Heart left ventricle (tissue), 13 donors: ENCODE results near the gene TMEM217.

Source experiments
- POLR2A ChIP-seq, 2 donors: fragments of 450-650 bp; IDR thresholded peaks; one replicate each; pipeline ENCODE4 v1.6.1; 2017; ENCODE audit warnings: antibody characterized with exemption in 2 of 2, mild to moderate bottlenecking in 2 of 2, moderate library complexity in 2 of 2
- TF ChIP-seq, protein P1 (sequence below), 12 donors: fragments of 200-600 bp; sonication (generic) in 4 of 12; IDR thresholded peaks; one replicate each; pipeline versions ENCODE4 v1.5.0 to v1.8.0; 2018 to 2022; ENCODE audit warnings: antibody characterized with exemption in 12 of 12, mild to moderate bottlenecking in 5 of 12
- donor health status: ischemic (EF 13 %, LVEDD 7.1; RV severe dilation, severe dysfunction).
- donor health status: DM: no; HTN: yes; CAD: no.
- donor health status: DM: no; HTN: no; CAD: no.
- donor health status: ischemic (EF 25% LVEDD 6.9; RV normal size, moderate dysfunction).
- donor health status: ischemic (EF 25% LVEDD 5.7; RV mildly dilated, moderate dysfunction).
- donor health status: ischemic (EF 35%, LVEDD 5.7; RV mildly dilated, moderate dysfunction).
- donor health status: nonischemic (EF 11% LVEDD 7.7; RV severe dilation, severe dysfunction).
- donor health status: DM: yes; HTN: yes; CAD: no.
- donor health status: PGD.
- donor health status: ischemic (EF 29% LVEDD 5.4; RV normal size, mild dysfunction).
- donor health status: nonischemic (EF 23%, LVEDD 6.1; RV moderate dilation, normal function).

DNA sequence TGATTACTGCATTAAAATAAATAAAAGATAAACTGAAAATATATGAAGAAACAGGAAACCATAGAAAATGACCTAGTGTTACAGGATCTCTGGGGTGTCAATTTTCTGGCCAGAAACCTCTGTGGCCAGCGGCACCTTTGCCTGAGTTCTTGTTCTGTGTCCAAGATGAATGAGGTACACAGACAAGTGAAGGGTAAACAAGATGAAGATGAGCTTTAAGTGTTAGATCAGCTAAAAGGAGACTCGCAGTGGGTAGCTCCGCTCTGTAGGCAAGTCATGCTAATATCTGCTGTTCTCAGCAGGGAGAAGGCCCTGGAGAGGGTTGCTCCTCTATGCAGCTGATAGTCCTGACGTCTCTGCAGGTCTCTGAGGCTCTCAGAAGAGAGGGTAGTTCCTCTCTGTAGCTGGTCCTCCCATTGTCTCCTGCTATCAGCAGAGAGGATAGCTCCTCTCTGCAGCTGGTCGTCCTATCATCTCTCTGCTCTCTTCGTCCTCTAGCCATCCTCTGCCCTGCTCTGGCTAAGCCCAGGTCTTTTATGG lies 36.3 kb downstream of the TMEM217 start:
- no peak for TF ChIP-seq POLR2A (IDR thresholded peaks at IDR 0.05)
- TF ChIP-seq, protein P1, sequence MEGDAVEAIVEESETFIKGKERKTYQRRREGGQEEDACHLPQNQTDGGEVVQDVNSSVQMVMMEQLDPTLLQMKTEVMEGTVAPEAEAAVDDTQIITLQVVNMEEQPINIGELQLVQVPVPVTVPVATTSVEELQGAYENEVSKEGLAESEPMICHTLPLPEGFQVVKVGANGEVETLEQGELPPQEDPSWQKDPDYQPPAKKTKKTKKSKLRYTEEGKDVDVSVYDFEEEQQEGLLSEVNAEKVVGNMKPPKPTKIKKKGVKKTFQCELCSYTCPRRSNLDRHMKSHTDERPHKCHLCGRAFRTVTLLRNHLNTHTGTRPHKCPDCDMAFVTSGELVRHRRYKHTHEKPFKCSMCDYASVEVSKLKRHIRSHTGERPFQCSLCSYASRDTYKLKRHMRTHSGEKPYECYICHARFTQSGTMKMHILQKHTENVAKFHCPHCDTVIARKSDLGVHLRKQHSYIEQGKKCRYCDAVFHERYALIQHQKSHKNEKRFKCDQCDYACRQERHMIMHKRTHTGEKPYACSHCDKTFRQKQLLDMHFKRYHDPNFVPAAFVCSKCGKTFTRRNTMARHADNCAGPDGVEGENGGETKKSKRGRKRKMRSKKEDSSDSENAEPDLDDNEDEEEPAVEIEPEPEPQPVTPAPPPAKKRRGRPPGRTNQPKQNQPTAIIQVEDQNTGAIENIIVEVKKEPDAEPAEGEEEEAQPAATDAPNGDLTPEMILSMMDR (IDR thresholded peaks at IDR 0.05) = no peak
